SHP77 (cell line): ENCODE results near the gene TMEM91.
A peak's percentile ranks its signal among the peaks of the same experiment; 100 is the strongest.
"Not testable (repeated sequence)": the region's sequence is repeated elsewhere in the genome, so short reads cannot be mapped to it uniquely, and the experiment has no call there.

Experiments
- DNase-seq, 2 experiments: peaks; one replicate each; lab custom pipeline; 2025; lab: John Stamatoyannopoulos, UW

Gene TMEM91

DNA sequence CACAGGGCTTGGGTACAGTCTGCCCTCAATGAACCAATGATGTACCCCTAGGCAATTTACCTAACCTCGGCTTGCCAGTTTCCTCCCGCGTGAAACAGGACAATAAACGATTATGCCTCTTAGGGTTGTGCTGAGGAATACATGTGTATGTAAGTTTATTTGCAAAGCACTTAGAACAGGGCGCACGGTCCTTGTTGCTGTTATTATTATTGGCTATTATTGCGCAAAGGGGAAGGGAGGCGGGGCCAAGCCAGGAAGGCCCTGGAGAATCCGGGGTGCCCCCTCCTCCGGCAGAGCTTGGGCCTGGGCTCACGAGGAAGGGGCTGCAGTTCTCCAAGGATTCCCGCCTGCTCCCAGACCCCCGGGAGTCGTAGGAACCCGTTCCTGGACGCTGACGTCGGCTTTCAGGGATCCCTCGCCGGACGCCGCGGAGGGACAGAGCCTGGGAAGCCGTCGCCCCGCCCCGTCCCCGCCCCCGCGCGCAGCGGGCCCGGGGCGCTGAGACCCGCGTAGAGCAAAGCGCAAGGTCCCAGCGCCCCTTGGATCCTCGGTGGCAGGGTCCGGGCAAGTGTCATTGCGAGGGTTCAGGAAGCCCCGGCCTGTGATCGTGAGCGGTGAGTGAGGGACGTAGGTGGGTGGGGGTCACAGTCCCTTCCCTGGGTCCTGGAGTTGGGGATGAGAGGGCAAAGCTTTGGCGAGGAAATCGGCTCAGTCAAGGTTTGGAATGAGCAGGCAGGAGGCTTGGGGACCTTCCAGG is at the start of gene TMEM91:
TMEM91 (plus strand) TSS at position 293 of the 757 bp plus-strand sequence. CDS start 1,777 bp downstream, outside the sequence.
- DNase-seq, result no peak

DNA sequence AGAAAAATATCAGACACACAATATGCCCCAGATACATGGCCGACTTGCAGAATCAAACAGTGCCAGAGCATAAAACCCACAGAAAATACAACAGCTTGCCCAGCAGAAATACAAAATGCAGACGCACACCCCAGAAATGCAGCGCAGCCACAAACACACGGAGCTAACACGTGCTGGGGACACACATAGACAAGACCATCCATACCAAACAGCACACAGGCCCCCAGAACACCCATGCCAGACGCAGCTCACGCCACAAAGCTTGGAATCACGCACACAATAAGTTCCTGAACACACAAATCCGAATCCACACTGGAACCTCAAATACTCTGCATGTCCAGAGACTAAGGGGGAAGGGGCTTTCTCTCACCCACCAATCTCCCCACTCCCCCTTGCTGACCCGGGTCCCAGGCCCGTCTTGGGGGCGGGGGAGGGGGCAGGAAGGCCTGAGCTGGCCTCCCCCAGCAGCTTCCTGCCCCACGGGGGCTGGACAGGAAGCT is 49.2 kb upstream of the TMEM91 start:
- no peak for DNase-seq

DNA sequence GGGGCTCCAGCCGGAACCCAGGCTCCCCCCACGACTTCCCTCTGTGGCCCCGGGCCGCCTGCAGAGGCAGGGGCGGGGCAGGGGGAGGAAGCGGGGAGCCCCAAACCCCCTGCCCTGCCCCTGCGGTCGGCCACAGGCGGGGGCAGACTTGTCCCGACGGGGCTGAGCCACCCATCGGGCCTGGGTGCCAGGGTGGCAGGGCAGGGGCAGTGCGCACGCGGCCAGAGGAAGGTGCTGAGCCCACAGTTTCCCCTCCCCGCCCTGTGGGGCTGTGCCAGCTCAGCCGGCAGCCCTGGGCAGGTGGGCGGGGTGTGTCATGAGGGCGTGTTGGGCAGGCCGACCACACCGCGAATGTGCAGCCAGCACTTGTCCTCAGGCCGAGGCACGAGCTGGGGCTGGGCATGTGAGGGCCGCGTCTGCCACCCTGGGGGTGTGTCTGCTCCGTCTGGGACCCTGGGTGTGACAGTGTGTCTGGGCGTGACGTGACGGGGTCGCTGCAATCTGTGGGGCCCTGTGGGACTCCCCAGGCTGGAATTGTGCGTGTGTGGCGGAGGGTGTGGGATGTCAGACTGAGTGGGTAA is 48.7 kb upstream of the TMEM91 start:
- DNase-seq, result no peak

DNA sequence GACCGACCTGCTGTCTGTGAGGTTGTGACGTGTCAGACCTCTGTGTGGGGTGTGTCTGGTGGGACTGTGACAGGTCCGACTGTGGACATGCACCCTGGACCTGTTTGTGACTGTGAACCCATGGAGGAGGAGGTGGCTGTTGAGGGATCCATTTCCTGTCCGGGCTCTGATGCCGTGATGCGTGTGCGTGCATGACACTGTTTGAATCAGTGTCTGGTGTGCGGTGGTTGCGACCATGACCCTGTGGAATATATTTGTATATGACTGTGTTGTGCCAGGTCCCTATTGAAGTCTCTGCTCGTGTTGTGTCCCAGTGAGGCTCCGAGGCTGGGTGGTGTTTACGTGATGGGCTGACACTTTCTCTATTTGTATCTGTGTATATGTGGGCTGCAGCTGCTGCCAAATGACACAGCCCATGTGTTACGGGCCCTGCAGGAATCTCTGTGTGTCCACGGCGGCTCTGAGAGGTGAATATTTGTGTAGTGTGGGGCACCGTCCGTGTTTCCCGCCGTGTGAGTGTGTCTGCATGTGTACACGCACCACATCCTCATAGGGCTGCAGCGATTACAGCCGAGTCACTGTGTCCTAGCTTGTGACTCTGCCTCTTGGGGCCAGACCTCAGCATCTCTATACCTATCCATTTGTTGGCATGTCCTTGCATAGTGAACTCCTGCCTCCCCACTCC is 48.0 kb upstream of the TMEM91 start:
- no peak for DNase-seq

DNA sequence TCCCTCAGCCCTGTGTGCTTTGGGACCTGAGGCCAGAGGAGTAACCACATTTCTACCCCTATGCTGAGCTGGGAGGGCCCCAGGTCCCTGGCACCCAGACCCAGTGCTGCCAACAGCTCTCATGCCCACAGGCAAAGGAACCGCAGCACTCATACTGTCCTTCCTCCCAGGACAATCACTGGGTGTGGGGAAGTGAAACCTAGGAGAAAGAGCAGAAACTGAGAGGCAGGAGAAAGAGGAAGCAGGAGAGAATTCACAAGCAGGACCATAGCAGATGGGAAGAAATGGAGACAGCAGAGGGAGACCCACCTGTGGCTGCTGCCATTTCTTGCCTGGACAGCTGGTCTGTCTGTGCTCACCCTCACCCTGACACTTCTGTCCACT is 47.5 kb upstream of the TMEM91 start:
- DNase-seq, result no peak

DNA sequence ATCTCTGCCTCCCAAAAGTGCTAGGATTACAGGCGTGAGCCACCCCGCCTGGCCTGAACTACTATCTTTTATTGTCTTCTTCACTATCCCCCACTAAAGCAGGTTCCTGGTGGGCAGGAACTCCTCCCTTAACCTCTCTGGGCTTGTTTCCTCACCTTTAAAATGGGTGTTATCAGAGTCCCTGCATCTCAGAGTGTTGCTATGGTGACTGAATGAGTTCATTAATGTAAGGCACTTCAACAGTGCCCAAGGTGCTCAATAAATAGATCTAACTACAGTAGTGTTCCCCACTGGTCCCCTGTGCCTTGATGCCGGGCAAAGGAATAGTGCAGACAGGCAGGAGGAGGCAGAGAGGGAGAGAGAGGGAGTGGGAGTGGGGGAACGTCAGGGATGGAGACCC is 45.9 kb upstream of the TMEM91 start:
- DNase-seq, result no peak

DNA sequence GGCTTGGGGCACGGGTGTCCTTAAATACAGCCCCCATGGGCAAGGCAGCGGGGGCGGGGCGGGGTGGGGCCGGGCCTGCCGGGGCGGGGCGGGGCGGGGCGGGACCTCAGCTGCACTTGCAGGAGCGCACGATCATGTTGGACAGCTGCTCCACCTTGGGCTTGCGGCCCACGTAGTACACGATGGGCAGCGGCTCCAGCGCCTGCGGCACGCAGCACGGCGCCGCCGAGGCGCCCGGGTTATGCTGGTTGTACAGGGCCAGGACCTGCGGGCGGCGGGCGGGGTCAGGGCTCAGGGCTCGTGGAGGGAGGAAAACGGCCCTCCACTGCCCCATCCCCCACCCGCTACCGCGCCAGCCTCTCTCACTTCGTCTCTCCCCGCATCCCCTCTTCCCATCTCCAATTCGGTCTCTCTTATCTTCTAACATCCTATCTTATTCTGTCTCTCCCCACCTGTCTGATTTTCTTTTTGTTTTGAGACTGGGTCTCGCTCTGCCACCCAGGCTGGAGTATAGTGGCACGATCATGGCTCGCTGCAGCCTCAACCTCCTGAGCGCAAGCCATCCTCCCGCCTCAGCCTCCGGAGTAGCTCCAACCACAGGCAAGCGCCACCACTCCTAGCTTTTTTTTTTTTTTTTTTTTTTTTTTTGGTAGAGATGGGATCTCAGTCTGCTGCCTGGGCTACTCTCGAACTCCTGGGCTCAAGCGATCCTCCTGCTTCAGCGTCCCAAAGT is 45.2 kb upstream of the TMEM91 start:
- no peak for DNase-seq

DNA sequence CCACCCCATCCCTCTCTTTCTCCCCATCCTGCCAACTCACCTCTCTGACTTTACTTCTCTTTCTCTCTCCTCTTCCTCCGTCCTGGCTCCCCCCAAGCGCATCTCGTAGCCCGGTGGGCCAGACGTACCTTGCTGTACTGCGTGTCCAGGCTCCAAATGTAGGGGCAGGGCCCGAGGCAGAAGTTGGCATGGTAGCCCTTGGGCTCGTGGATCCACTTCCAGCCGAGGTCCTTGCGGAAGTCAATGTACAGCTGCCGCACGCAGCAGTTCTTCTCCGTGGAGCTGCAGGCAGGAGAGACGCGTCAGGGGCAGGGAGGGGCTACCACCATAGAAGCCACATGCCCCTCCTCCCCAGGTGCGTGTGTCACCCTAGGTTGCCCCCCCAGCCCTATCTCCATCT is 44.3 kb upstream of the TMEM91 start:
- DNase-seq, result no peak

DNA sequence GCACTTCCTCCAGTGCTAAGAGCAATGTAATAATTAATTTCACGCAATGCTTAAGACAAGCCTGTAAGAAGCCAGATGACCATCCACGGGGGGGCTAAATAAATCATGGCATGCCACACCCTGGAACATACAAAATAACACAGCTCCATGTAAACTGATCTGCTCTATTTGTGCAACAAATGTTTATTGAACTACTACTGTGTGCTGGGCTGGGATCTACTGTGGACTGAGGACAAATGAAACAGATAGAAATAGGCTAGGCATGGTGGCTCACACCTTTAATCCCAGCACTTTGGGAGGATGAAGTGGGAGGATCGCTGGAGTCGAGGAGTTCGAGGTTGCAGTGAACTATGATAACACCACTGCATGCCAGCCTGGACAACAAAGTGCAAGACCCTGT is 43.9 kb upstream of the TMEM91 start:
- no peak for DNase-seq

DNA sequence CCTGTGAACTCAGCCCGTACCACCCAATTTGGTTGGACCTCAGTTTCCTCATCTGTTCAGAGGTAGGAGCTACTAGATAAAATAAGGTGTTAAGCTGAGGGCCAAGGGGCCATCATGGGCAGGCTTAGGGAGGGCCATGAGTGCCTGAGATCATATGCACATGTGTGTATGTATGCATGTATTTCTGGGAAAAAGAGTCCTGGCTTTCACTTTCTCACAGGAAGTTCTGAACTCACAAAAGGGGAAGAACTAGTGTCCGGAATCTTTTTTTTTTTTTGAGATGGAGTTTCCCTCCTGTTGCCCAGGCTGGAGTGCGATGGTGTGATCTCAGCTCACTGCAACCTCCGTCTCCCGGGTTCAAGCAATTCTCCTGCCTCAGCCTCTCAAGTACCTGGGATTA is 41.5 kb upstream of the TMEM91 start:
- DNase-seq, result no peak

DNA sequence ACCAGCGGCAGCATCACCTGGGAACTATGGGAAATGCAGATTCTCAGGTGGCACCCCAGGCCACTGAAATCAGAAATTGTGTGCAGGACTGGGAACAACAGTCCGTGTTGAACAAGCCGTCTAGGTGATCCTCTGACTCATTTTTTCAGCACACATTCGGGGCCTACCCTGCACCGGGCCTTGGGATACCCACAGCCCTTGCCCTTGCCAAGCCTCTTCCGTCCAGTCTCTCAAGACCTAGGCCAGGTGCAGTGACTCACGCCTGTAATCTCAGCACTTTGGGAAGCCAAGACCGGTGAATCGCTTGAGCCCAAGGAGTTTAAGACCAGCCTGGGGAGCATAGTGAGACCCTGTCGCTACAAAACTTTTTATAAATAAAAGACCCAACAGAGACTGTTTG is 40.9 kb upstream of the TMEM91 start:
- DNase-seq, result no peak

DNA sequence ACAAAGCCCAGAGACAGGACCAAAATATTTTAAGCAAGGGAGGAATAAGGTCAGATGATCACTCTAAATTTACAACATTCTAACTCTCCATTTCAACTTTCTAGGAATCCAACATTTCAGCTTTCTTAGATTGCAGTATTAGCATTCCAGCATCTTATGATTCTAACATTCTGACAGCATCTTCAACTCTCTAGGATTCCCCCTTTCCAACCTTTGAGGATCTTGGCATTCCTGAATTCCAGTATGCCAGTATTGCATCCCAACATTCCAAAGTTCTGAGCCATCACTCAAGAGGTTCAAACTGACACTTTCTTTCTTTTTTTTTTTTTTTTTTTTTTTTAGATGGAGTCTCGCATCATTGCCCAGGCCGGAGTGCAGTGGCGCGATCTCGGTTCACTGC is 36.4 kb upstream of the TMEM91 start:
- DNase-seq, result no peak

DNA sequence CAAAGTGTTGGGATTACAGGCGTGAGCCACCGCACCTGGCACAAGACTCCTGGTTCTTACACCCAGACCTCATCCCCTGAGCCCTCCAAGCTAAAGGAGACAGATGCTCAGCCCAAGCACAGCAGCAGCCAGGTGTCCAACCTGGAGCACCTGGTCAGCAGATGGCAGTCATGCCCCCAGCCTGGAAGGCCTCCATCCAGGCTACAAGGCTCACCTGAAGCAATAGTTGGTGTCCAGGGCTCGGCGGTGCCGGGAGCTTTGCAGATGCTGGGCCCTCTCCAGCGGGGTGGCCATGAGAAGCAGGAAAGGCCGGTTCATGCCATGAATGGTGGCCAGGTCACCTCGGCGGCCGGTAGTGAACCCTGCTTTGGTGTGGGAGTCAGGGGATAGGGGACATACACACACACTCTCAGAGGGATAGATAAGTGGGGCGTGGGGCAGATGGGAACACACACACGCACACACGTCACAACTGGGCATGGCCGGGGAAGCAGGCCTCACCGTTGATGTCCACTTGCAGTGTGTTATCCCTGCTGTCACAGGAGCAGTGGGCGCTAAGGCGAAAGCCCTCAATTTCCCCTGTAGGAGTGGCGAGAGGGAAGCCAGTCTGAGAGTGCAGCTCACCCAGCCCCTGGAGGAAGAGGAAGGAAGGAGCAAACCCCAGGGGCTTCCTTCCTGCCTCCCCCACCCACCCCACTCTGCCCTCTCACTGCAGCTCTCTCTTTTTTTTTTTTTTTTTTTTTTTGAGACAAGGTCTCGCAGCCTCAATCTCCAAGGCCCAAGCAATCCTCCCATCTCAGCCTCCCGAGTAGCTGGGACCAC is 34.5 kb upstream of the TMEM91 start:
- DNase-seq, result no peak

DNA sequence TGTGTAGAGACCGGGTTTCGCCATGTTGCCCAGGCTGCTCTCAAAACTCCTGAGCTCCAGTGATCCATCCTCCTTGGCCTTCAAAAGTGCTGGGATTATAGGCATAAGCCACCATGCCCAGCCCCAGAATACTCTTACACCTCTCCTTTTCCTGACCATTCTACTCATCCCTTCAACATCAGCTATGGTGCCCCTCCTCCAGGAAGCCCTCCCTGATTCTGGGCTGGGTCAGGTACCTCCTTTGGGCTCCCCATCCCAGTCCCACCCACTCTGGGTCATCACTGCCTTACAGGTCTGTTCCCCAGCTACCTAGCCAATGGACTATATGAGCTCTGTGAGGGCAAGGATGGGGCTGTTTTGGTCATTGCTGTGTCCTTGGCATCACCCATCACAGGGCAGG is 32.2 kb upstream of the TMEM91 start:
- DNase-seq, result no peak

DNA sequence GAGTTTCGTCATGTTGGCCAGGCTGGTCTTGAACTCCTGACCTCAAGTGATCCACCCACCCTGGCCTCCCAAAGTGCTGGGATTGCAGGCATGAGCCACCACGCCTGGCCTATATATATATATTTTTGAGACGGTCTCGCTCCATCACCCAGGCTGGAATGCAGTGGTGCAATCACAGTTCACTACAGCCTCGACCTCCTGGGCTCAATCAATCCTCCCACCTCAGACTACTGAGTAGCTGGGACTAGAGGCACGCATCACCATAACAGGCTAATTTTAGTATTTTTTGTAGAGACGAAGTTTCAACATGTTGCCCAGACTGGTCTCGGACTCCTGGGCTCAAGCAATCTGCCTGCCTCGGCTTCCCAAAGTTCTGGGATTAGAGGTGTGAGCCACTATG is 29.4 kb upstream of the TMEM91 start:
- DNase-seq, result not testable (repeated sequence)

DNA sequence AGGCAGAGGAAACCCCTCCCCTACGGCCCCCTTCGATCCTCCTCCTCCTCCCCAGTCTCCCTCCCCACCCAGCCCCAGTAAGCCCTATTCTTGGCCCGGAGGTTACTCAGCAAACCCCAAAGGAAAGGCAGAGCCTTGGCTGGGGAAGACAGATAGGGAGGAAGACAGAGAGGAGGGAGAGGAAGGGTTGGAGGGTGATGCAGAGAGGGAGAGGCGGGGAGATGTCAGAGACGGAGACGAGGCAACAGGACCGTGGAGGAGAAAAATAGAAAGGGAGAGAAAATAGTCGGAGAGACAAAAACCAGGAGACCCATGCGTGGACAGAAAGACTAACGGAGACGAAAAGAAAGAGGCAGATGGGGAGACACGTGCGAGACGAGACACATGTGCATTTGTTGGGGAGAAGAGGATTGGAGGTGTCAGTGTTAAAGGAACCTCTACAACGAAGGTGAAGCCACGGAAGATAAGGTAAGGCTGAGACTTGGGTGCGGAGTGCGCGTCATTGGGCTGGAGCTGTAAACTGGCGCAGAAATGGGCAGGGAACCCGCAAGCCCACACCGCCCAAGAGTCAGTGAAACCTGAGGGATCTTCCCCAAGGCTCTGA is 25.5 kb upstream of the TMEM91 start:
- DNase-seq, result no peak

DNA sequence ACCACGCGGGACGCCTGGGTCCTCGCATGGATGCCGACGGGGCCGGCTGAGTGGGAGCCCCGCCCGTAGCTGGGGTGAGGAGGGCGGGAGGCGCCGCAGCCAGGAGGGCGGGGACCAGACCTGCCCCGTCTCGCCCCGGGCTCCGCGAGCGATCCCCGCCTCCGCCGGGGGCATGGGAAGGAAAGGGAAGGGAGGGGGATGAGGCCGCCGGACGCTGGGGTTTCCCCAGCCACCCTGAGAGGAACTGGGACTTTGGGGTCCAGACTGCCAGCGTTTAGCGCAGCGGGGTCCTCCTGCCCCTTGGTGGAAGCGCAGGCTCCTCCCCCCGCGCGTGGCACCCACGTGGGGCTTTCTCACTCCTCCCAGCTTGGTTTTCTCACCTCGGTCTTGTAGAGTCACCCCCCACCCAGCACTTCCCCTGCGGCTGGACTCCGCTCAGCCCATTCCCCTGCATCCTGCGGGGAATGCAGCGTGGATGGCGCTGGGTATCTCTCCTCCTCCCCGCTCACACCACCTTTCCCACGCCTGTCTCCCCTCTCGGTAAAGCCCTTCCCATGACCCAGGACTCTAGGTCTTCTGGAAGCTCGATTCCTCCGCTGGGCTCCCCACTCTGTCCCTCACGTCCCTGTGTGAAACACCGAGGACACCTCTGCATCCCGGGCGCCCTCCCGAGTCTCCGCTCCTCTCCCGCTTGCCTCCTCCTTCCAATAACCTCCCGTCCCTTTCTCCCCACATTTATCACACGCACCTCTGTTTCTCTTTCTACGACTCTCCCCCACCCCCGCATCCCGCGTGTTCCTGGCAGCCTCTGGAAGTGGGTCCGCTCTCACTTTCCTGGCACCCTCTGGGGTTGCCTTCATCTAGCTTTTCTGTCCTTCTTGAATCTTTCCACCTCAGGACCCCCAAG is 24.7 kb upstream of the TMEM91 start:
- no peak for DNase-seq

DNA sequence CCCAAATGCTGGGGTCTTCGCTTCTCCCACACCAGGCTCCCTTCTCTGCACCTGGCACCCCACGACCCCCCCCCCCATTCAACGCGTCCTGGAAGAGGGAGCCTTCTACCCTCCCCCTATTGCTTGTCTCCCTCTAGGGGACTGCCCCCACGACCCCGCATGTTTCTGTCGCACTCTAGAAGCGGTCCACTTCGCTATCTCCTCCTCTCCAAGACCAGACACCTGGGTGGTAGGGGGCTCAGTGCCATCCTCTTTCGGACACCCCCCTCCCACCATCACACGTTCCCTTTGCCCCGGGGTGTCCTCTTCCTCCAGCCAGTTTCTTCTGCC is 24.1 kb upstream of the TMEM91 start:
- no peak for DNase-seq

DNA sequence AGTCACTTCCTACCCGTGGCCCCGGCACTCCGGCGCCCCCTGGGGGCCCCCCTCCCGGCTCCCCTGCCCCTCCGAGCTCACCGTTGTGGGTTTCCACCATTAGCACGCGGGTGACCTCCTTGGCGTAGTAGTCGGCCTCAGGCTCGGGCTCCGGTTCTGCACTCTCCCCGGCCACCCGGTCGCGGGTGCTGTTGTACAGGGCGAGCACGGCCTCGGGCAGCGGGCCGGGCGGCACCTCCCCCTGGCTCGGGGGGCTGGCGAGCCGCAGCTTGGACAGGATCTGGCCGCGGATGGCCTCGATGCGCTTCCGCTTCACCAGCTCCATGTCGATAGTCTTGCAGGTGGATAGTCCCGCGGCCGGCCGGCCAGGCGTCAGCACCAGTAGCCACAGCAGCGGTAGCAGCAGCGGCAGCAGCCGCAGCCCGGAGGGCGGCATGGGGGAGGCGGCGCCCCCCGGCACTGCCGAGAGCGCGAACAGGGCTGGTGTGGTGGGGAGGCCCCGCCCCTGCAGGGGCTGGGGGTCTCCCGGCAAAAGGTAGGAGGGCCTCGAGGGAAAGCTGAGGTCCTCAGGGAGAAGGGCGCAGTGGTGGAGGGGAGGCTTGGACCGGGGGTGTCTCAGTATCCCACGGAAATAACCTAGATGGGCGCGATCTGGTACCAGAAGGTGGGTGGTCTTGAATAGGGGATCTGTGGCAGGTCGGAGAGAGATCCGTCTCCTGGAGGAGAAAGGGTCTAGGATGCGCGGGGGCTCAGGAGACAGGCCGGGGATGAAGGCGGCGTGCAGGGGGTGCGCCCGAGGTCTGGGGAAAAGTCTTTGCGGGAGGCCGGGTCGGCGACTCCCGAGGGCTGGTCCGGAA is 23.5 kb upstream of the TMEM91 start:
- DNase-seq, result peak in 1 of 2 experiments; percentile 36
